ENCODE data around the gene IL25. TPM values are rescaled to one million over a fixed set of nuclear protein-coding genes. Genes with fewer than 3 reads are reported as not detected.

Gene IL25
- total RNA-seq, 4 donors from 2014 or later: not detected

GRCh38 chr14:23365036-23365731 lies 7.4 kb upstream of the IL25 start, which contains the start of gene EFS:
Gene EFS, minus strand, starts transcription at chr14:23365172. Its CDS starts 147 bp downstream, at chr14:23365025.
- no peak for DNase-seq (ENCODE audit: extremely low spot score)
- Histone ChIP-seq H3K36me3 (peaks cover 0 to 6% (median 1%) of the 10 kb centered on the region in 4 donors), H3K27ac (replicated peaks in 1 of 4) (peak within 1 kb of the TSS; percentile 96 to 98 (median 96)), H3K9me3 (no peaks in the 10 kb centered on the region), H3K27me3 (peaks cover 0 to 16% (median 0%) of the 10 kb centered on the region in 4 donors), H3K4me3 (peak within 1 kb of the TSS; percentile 61 to 72 (median 66)), H3K4me1 (peaks cover 13 to 72% (median 68%) of the 10 kb centered on the region in 4 donors)
- TF ChIP-seq EP300 (IDR thresholded peaks at IDR 0.05) (no peak), CTCF (IDR thresholded peaks at IDR 0.05) (no peak), POLR2AphosphoS5 (IDR thresholded peaks at IDR 0.05) (peak in 1 of 2 donors; percentile 5), POLR2A (IDR thresholded peaks at IDR 0.05; ENCODE audit: low read depth) (no peak)
- intact Hi-C loops (cut with DNase I): no loop called here
- WGBS: 3% methylated on average over 39 of the region's 74 CpGs

DNA sequence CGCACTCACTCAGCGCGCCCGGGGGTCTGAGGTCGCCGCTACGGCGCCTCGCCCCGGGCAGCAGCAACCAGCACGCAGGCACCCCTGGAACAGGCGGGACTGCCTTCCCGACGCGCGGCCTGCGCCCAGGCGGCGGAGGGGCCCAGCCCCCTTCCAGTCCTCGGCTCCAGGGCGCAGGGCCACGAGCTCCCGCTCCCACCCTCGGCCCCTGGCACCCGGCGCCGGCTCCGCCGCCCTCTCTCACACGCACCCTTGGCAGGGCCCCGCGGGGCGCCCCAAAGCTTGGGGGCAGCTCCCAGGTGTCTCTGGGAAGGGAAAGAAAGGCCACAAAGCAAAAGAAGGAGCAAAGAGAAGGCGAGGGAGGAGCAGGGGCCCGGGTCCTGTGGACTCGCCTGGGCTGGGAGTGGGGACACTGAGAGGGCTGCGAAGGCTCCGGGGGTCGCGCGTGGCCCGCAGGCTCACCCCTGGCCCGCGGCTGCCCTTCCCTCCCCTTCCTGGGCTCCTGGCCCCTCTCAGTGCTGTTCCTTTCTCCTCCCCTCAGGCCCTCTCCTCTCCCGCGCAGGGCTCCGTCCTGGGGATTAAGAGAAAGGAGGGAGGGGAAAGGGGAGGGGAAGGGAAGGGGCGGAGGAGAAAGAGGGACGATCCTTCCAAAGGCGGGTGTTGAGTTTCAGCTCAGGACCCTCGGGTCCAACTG lies 6.7 kb upstream of the IL25 start:
- DNase-seq (ENCODE audit: extremely low spot score): no peak
- H3K27ac ChIP-seq (replicated peaks in 1 of 4): peak overlapping the region; percentile 96 to 98 (median 96)
- H3K4me3 ChIP-seq: peak overlapping the region; percentile 61 to 72 (median 66)
- intact Hi-C loops (cut with DNase I): no loop called here
- peaks cover 0 to 16% (median 0%) of the 10 kb centered on the region in 4 donors for H3K27me3 ChIP-seq
- H3K36me3 ChIP-seq: no peaks in the 10 kb centered on the region
- under 1% methylated on average over 40 of the region's 51 CpGs for WGBS
- peaks cover 13 to 65% (median 61%) of the 10 kb centered on the region in 4 donors for H3K4me1 ChIP-seq
- TF ChIP-seq POLR2AphosphoS5 (IDR thresholded peaks at IDR 0.05) (peak; percentile 80 to 88), POLR2A (IDR thresholded peaks at IDR 0.05; ENCODE audit: low read depth) (peak; percentile 36), EP300 (IDR thresholded peaks at IDR 0.05) (no peak)
- H3K9me3 ChIP-seq: no peaks in the 10 kb centered on the region

DNA sequence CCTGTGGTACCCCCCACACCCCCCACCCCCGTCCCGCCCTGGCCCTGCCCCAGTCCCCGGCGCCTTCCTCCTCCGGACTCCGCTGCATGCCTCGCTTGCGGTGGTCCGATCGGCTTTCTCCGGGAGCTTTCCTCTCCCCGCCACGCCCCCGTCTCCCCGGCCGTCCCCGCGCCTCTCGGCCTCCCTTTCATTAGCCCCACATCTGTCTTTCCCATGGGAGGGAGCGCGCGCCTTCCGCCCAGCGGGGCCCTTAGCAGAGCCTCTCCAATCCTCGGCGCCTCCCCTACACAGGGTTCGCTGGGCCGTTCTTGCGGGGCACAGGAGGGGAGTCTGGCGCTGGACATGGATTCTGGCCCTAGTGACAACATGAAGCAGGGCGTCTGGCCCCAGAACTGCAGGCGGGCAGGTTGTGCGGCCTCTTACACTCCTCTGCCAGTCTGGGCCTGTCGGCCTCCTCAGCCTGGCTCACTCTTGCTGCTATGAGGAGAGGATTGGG lies 6.1 kb upstream of the IL25 start:
- Histone ChIP-seq H3K27me3 (peaks cover 0 to 16% (median 0%) of the 10 kb centered on the region in 4 donors), H3K9me3 (no peaks in the 10 kb centered on the region), H3K27ac (replicated peaks in 1 of 4) (peak overlapping the region; percentile 96 to 98 (median 96)), H3K4me3 (peak overlapping the region; percentile 61 to 72 (median 66)), H3K36me3 (no peaks in the 10 kb centered on the region), H3K4me1 (peaks cover 13 to 59% (median 55%) of the 10 kb centered on the region in 4 donors)
- TF ChIP-seq CTCF (IDR thresholded peaks at IDR 0.05): no peak
- no peak for TF ChIP-seq EP300 (IDR thresholded peaks at IDR 0.05)
- no peak for TF ChIP-seq POLR2A (IDR thresholded peaks at IDR 0.05; ENCODE audit: low read depth)
- TF ChIP-seq POLR2AphosphoS5 (IDR thresholded peaks at IDR 0.05): no peak
- DNase-seq (ENCODE audit: extremely low spot score): no peak
- intact Hi-C loops (cut with DNase I): no loop called here
- 31% methylated on average over 22 of the region's 34 CpGs for WGBS

- H3K9me3 ChIP-seq: no peaks in the 10 kb centered on the region
- intact Hi-C loops (cut with DNase I): no loop called here
- no peaks in the 10 kb centered on the region for H3K36me3 ChIP-seq
- 43% methylated on average over 1 of the region's 1 CpG for WGBS
- TF ChIP-seq POLR2A (IDR thresholded peaks at IDR 0.05; ENCODE audit: low read depth) (no peak), POLR2AphosphoS5 (IDR thresholded peaks at IDR 0.05) (no peak), EP300 (IDR thresholded peaks at IDR 0.05) (no peak), CTCF (IDR thresholded peaks at IDR 0.05) (no peak)
- no peak overlapping the region for H3K27ac ChIP-seq (replicated peaks in 1 of 4)
- H3K27me3 ChIP-seq: peaks cover 0 to 10% (median 0%) of the 10 kb centered on the region in 4 donors
- no peak overlapping the region for H3K4me3 ChIP-seq
- H3K4me1 ChIP-seq: peaks cover 8 to 21% (median 19%) of the 10 kb centered on the region in 4 donors
- DNase-seq (ENCODE audit: extremely low spot score): no peak
Observed at GRCh38 chr14:23370221-23370620, 2.4 kb upstream of the IL25 start.

- intact Hi-C loops (cut with DNase I): no loop called here
- Histone ChIP-seq H3K4me1 (peaks cover 0 to 10% (median 3%) of the 10 kb centered on the region in 4 donors), H3K36me3 (no peaks in the 10 kb centered on the region), H3K9me3 (no peaks in the 10 kb centered on the region), H3K4me3 (no peak overlapping the region), H3K27me3 (no peaks in the 10 kb centered on the region), H3K27ac (replicated peaks in 1 of 4) (no peak overlapping the region)
- WGBS: no CpG with 5 or more reads among the region's 1 CpG
- no peak for DNase-seq (ENCODE audit: extremely low spot score)
- TF ChIP-seq POLR2A (IDR thresholded peaks at IDR 0.05; ENCODE audit: low read depth) (no peak), EP300 (IDR thresholded peaks at IDR 0.05) (no peak), POLR2AphosphoS5 (IDR thresholded peaks at IDR 0.05) (no peak), CTCF (IDR thresholded peaks at IDR 0.05) (no peak)
Observed at GRCh38 chr14:23371865-23372264, 744 bp upstream of the IL25 start.

Data from esophagus muscularis mucosa (tissue), 4 donors.